B cell (primary cell): ENCODE data around the gene GGT6.

Source experiments
- EZH2 ChIP-seq: IDR thresholded peaks from 2 replicates; pipeline ENCODE4 v1.6.1; 2012; ENCODE audit warnings: borderline replicate concordance, low read depth, mild to moderate bottlenecking, moderate library complexity, low read length; ENCODE audit not compliant: insufficient read depth, poor library complexity, severe bottlenecking
- TF ChIP-seq, protein P1 (sequence below): fragments of 200-600 bp; IDR thresholded peaks from one replicate; pipeline ENCODE4 v1.8.0; 2022; ENCODE audit warnings: antibody characterized with exemption, mild to moderate bottlenecking

DNA sequence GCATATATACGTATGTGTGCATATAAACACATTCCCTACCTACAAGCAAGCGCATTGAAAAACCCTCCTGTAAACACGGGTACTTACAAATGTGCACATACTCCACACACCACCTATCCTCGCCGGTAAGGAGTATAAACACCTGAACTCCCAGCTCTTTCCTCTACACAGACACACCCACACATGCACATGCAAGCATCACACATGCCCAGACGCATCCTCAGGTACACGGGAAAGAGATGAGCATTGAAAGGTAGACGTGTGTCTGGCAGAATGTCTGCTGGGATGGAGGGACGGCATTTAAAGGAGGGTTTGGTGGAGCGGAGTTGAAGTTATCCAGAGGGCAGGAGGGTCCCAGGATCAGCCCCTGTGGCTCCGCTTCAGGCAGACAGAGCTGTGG, 19.3 kb upstream of the GGT6 start:
- TF ChIP-seq, protein P1, sequence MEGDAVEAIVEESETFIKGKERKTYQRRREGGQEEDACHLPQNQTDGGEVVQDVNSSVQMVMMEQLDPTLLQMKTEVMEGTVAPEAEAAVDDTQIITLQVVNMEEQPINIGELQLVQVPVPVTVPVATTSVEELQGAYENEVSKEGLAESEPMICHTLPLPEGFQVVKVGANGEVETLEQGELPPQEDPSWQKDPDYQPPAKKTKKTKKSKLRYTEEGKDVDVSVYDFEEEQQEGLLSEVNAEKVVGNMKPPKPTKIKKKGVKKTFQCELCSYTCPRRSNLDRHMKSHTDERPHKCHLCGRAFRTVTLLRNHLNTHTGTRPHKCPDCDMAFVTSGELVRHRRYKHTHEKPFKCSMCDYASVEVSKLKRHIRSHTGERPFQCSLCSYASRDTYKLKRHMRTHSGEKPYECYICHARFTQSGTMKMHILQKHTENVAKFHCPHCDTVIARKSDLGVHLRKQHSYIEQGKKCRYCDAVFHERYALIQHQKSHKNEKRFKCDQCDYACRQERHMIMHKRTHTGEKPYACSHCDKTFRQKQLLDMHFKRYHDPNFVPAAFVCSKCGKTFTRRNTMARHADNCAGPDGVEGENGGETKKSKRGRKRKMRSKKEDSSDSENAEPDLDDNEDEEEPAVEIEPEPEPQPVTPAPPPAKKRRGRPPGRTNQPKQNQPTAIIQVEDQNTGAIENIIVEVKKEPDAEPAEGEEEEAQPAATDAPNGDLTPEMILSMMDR: no peak
- TF ChIP-seq EZH2: no peak
